GM19351 (cell line): ENCODE data around the gene ZC3H12A.

Experiments
- ATAC-seq: cut with Tn5 transposase; IDR thresholded peaks from one replicate; pipeline ENCODE4 v1.9.1; 2021; ENCODE audit warnings: mild to moderate bottlenecking, moderate library complexity; ENCODE audit not compliant: unreplicated experiment

Gene ZC3H12A

DNA sequence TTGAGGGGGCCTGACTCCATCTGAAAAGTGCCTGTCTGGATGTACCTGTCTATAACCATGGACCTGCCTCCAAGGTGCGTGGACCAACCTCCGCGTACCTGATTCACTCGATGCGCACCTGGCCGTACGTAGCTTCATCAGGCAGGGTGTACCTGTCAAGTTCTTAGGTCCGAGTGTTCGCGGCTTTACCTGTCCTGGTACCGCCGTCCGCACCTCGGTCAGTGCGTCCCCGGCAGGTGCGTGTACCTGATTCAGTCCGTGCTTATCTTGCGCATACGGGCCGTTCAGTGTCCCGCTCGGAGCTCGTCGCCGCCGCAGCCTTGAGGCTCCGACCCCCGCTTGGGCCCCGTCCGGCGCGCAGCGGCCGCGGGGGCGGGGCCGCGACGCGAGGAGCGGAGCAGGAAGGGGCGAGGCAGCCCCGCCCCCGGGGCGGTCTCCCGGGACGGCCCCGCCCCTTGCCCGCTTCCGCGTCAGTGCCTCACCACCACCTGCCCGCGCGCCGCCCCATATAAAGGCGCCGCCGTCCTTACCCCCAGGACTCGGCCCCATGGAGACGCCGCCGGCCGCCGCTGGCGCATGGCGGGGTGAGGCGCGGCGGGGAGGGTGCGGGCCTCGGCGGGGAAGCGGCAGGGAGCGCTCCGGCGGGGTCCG is at the start of gene ZC3H12A:
Gene ZC3H12A (plus strand): TSS at position 535 of the 651 bp plus-strand sequence. CDS start 917 bp downstream, outside the sequence.
- peak; percentile 61 for ATAC-seq

DNA sequence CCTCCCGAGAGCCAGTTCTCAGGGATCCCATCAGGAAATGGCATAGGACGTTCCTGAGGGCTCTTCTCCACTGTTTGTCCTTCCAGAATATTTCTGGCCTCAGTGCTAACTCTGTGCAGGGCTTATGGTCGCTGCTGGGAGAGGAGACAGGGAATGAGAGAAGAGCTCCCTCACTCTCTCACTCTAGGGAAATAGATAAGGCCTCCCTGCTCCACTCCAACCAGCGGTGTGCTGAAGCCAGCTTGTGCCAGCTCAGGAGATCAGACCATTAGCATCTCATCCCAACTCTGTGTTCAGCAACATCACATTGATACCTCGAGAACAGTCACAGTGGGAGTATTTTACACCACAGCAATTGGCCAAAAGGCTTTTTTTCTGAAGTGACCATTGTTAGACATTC is 49.2 kb upstream of the ZC3H12A start:
- ATAC-seq = no peak

DNA sequence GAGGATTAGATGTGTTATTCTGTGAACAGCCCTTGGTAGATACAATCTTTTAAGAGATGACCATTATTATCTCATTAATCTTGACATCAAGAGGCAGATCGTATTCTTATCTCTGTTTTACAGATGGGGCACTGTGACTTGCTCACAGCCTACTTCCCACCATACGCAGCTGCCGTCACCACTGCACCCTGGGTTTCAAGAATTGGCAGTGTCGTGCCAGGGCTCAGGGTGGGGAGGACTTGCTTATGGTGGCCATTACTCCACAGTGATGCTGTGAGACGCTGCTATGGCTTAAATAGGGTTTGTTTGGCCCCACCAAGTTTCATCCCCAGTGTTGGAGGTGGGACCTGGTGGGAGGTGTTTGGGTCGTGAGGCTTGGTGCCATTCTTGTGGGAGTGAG is 45.4 kb upstream of the ZC3H12A start:
- no peak for ATAC-seq

DNA sequence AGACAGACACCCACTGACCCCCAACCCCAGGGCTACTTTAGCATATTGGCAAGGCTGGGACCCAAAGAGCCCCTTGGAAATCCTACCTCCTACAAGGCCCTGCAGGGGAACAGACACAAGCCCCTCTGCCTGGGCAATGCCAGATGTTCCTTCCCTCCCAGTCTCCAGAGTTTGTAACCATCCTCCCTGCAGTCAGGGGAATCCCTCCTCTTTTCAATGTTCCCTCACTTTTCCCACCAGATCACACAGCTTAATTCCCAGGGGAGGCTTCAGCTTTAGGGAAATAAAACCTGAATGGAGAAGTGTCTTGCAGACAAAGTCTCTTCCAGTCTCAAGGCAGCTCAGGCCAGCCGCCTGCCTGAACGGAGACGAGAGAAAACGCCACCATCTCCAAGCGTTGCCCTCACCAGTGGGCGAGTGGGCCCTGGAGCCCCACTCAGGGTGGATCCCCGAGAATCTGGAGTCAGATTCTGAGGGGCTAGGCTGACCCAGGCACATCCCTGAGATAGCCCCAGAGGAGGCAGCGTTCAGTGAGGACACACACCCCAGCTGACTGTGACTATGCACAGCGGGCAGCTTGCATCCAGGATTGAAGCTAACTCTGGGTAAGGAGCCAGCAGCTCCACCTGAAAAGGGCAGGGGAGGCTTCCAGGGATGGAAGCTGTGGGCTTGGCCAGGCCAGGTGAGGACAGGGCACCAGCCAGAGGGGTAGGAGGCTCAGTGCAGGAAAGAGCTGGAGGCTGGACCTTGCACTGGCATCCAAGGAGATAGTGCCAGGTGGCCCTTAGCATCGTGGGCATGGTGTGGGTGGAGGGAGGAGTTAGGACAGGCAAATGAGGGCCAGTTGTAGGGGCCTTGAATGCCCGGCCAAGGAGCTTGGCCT is 44.0 kb upstream of the ZC3H12A start:
- ATAC-seq = no peak

DNA sequence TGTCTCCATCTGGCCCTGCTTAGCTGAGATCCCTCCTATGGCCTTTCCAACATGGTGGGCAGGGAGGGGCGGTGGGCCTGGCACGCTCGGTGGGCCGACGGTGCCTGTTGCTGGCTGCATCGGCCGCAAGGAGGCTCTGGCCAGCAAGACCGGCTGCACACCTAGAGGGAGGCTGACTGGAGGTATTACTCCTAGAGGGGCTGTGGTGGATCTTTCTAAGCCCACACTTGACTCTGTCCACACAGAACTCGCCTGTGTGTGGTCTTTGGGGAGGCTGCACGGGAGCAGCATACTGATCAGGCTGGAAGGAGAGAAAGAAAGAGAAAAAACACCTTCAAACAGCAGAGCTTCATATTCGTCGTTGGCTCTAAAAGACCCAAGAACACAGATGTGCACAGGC is 41.7 kb upstream of the ZC3H12A start:
- ATAC-seq = no peak

DNA sequence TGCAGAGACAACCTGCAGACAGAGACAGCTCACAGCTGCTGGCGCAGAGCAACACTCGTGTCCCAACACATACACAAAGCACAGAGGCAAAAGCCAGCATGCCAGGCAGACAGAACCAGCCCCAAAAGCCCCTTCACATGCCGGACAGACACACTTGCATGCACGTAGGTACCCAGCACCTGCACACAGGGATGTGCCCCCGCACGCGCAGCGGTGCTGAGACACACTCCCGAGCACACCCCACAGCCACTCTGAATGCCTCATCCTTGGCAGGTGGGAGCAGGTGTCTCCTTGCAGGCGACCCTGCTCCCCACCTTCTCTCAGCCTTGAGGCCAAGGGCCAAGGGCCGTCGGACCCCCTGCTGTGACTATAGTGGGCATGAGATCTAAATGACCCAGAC is 41.2 kb upstream of the ZC3H12A start:
- ATAC-seq = no peak

DNA sequence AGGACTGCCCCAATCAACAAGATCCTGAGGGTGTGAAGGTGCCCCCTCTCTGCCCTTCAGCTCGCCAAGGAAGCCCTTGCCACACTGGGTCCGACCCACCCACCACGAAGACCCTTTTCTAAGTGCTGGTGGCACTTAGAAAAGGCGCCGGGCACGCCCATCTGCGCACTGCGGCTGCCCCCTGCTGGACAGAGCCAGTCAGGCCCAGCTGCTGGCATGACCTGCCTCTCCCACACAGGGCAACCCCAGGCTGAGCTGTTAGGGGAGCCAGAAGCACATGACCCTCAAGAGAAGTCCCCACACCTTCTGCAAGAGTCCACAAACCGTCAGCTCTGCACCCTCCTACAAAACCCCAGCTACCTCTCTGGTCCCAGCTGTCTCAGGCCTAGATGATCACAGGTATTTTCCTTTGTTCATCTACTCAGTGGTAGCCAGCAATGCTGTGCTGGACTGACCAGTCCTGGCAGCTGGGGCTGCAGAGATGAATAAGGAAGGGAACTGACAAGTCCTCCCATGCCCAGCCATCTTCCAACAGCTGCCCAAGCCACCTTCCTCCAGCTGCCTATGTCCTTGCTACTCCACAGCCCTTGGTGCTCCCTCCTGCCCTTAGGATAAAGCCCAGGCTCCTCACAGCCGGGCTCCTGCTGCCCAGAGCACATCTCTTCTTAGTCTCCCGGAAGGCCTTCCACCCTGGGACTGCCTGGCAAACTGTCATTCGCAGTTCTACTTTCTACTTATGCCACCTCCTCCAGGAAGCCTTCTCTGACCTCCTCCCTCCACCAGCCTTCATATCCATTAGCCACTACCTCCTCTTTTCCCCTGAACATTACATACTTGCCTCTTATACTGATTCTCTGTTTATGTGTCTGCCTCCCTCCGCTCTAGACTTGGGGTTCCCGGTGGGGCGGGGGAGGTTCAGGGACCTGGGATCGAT is 39.8 kb upstream of the ZC3H12A start:
- no peak for ATAC-seq

DNA sequence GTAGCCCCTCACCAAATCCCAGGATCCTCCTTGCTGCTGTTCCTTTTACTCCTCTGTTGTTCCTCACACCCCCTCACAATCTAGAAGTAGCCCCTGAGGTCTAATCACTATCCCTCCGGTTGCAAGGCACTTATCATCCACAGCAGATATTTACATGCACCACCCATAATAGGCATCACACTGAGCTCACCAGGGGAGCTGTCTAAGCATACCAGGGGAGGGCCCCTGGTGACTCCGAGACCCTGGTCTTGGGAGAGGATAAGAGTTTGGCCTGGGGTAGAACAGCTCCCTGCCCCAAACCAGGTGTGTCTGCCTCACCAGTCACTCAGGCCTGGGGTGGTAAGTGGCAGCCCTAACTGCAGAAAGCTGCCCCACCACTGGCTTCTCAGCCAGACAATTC is 37.3 kb upstream of the ZC3H12A start:
- ATAC-seq = no peak

DNA sequence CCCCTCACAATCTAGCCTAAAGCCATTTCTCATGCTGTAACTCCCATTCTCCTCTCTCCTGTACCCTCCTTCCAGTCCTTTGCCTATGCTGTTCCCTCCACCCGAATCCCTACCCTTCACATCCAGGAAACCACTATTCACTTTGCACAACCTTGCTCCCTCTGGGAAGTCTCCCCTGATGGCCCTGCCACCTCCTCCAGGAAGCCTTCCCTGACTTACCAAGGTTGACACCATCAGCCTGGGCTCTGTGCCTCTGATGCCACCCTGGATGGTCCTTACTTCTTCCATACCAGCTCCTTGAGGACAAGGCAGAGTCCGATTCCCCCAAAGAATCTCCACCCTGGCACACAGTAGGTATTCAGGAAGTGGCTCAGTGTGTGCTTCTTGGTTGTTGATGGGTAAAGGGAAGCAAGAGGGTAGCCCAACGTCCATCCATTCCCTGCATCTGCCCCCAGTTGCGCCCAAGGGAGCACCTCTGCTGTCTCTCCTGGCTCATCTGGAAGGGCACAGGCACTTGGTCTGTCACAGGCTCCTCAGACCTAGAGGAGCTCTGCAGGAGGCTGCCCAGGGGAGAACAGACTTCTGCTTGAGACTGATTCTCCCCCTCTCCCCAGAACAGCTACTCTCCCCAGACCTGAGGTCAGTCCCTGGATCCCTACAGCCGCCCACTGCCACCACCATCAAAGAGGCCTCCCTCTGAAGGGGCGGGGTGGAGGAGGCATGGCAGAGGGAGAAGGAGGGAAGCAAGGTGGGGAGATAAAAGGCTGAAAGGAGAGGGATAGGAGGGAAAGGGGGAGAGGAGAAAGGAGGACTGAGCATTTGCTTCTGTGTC is 36.1 kb upstream of the ZC3H12A start:
- no peak for ATAC-seq

DNA sequence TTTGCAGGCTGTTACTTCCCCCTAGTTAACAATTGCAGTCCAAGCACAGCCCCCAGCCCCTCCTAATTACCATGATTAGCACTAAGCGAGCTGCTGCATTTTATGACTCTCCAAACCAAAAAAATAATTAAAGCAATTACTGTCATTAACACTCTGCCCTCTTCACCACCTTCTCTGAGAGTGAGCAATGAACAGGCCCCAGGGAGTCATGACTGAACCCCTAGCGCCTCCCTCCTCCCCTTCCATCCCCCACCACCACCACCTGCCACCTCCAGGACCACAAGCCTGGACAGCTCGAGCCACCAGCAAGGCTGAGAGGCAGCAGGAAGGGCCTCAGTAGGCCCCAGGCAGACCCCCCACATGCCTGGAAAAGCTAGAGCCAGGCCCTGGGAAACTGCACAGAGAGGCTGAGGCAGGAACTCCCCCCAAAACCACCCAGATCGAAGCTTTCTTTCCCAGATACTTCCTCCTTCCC is 35.5 kb upstream of the ZC3H12A start:
- no peak for ATAC-seq

DNA sequence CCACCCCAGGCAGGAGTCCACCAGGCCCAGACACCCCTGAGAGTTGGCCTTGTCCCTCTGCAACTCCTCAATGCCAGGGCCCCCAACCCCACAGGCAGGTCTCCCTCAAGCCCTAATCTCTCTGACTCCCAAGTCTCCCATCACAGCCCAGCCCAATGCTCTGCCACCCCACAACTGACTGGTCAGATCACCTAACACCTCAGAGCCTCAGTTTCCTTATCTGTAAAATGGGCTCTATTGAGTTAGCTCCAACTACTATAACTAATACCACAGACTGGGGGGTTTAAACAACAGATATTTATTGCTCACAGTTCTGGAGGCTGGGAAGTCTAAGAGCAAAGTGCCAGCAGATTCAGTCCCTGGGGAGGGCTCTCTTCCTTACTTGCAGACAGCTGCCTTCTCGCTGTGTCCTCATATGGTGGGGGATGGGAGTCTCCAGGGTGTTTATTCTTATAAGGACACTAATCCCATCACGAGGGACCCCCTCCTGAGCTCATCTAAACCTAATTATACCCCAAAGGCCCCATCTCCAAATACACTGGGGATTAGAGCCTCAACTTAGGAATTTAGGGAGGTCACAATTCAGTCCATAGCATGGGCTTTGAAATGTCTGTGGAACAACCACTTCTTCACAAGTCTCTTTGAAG is 34.9 kb upstream of the ZC3H12A start:
- no peak for ATAC-seq

DNA sequence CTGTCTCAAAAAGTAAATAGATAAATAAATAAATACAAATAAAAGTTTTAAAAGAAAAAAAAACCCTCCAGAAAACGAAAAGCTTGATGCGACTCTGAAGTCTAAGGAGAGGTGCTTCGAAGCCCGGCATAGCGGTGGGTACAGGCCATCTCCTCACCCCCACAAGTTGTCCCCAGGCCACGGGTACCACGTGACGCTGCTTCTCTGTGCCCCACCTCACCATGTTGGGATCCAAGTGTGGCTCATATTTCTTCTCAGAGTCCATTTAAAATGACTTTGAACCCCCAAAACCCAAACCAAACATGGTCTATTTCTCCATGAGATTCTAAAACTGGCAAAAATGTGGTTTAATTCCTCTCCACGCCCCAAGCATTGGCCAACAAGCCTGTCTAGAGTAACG is 32.9 kb upstream of the ZC3H12A start:
- no peak for ATAC-seq

DNA sequence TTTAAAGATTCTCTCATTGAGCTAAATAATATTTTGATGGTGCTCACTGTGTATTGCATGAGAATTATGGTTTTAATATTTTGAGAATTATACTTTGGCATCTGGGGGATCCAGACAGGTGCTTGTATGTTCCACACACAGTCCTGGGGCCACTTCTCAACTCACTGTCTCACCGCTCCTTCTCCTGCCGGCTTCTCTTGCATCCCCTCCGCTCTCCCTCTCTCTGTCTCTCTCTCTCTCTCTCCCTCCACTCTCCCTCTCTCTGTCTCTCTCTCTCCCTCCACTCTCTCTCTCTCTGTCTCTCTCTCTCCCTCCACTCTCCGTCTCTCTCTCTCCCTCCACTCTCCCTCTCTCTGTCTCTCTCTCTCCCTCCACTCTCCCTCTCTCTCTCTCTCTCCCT is 32.2 kb upstream of the ZC3H12A start:
- no peak for ATAC-seq

DNA sequence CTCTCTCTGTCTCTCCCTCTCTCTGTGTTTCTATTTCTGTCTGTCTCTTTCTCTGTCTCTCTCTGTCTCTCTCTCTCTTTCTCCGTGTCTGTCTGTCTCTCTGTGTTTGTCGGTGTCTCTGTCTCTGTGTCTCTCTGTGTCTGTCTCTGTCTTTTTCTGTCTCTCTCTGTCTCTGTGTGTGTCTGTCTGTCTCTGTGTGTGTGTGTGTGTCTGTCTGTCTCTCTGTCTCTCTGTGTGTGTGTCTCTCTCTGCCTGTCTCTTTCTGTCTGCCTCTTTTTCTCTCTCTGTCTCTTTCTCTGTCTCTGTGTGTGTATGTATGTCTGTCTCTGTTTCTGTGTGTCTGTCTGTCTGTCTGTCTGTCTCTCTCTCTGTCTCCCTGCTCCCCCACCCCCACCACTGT is 31.7 kb upstream of the ZC3H12A start:
- ATAC-seq = no peak

DNA sequence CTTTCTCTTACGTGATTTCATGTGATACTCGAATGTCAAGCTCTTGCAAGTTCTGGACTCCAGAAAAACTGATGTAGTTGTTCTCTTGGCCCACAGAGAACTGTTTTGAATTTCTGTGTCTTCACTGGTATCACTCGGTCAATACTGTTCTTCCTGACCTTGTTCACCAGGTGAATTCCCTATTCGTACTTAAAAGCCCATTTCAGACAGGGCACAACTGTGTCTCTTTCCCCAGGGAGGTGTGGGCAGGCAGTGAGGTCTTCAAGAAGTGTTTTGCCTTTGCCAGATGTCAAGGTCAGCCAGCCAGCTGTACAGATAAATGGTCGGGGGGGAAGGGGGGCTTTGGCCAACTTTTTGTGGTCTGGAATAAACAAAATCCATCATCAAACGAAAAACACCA is 27.5 kb upstream of the ZC3H12A start:
- ATAC-seq = no peak

DNA sequence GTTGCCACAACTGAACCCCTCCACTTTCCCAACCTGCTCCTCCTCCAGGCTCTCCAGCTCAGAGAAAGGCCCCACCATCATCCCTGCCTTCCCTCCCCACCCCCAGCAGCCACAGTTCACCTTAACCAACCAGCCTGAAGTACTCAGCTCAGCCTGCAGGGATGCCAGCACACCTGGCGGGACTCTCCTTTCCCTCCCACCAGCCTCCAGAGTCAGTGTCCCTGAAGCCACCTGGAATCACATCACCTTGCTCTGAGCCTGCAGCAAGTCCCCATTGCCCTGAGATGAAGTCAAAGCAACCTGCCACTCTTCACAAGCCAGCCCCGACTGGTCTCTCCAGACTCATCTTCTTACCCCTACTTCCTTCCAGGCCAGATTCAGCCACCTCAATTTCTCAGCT is 26.2 kb upstream of the ZC3H12A start:
- no peak for ATAC-seq

DNA sequence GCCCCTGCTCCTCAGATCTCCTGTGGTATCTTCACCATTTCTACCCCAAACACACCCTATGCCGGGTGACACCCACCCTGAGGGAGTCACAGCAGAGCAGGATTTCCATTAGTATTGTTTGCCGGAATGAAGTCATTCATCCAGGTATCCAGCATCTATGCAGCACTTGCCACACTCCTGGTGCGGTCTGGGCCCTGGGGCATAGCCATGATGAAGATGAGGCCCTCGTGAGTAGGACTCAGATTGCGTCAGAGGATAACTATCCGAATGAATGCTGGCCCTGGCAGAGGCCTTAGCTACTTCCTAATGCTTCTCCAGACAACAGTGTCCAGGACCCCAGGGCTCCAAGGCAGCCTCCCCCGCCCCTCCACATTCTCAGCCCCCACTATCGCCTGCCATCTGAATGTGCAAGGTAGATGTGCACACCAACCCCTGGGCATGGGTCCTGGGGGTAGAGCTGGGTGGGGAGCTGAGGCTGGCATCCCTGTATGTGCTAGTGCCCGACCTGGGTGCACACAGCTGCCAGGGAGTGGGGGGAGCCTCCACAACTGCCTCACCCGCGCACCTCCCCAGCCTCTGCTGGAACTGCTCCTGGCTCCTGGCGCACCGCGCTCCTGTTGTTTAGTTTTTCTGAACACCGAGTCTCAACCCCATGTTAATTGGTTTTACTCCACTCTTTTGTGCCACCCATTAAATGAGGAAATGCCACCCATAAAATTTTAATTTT is 25.5 kb upstream of the ZC3H12A start:
- no peak for ATAC-seq

DNA sequence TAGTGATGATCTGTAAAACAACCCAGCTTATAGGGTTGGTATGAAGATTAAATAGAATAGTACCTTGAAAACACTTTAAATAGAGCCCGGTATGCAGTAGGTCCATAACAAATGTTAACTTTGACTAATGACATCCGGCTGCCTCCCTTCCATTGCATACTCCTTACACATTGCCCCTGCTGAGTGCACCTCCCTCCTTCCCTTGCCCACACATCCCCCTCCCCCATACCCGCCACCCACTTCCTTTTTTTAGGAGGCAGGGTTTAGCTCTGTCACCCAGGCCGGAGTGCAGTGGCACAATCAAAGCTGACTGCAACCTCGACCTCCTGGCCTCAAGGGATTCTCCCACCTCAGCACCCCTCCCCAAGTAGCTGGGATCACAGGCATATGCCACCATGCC is 24.4 kb upstream of the ZC3H12A start:
- ATAC-seq = no peak

DNA sequence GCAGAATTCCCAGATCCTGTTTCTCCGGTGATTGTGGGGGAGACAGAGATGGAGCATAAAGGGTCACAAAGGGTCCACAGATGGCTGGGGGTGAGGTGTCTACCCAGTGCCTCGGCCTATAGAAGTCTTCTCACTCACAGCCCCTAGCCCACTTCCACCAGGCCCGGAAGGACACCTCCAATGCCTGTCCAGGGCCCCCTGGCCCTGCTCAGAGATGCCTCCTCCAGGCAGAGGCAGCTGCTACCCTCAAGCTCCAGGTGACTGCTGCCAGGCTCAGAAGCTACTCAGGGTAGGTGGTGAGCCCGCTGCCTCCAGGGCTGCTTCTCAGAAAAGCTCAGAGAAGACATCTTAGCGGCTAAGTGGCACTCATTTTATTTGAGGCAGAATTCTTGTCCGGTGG is 22.0 kb upstream of the ZC3H12A start:
- no peak for ATAC-seq
